ENCODE data around the gene MMEL1.

MMEL1 gene

DNA sequence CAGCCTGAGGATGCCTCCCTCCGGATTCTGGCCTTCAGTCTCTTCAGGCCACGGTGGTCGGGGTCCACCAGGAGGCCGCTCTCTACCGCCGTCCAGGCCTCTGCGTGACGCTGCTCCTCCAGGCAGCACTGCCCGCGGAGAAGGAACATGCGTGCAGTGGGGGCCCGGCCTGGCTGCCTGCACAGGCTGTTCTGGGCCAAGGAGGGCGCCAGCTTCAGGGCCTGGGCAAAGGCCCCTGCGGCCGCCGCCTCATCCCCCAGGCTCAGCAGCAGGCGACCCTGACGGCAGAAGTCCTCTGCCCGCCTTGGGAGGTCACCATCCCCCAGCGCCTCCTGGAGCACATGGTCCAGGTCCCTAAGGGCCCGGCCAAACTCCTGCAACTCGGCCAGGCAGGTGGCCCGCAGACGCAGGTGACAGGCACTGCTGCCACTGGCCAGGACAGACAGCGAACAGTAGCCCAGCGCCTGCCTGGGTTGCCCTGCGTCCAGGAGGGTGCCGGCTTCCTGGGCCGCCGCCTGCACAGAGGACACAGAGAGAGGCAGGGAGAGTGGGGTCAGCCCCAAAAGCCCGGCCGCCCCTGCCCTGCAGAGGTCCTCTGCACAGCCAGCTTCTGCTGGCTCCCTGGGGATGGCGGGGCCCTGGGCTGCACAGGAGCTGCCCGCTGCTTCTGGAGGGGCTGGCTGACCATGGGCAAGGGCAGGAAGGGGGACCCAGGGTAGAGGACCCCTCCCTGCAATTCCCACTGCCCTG is 8.7 kb upstream of the MMEL1 start:
- peaks cover 3 to 5% of the 10 kb centered on the region in 2 donors for H3K27me3 ChIP-seq (ENCODE audit: control insufficient read depth in 1 of 2, insufficient read depth in 2 of 2, low read length in 2 of 2)
- H3K9ac ChIP-seq (ENCODE audit: low read length), result peak overlapping the region; percentile 68
- no peaks in the 10 kb centered on the region for H3K9me3 ChIP-seq (ENCODE audit: low read length)
- H3K4me1 ChIP-seq (ENCODE audit: insufficient read depth, low read length), result peaks cover 8% of the 10 kb centered on the region
- no peaks in the 10 kb centered on the region for H3K36me3 ChIP-seq (ENCODE audit: insufficient read depth, low read length)
- H3K4me3 ChIP-seq (ENCODE audit: low read depth in 1 of 2, low read length in 2 of 2), result peak overlapping the region; percentile 73 to 75
- H3K27ac ChIP-seq (ENCODE audit: low read depth, low read length), result peak overlapping the region; percentile 48

GRCh38 chr1:2640626-2641025 is 7.8 kb upstream of the MMEL1 start:
- Histone ChIP-seq H3K27ac (ENCODE audit: low read depth, low read length) (no peak overlapping the region), H3K9ac (ENCODE audit: low read length) (no peak overlapping the region), H3K36me3 (ENCODE audit: insufficient read depth, low read length) (no peaks in the 10 kb centered on the region), H3K27me3 (ENCODE audit: control insufficient read depth in 1 of 2, insufficient read depth in 2 of 2, low read length in 2 of 2) (peaks cover 8 to 10% of the 10 kb centered on the region in 2 donors), H3K4me1 (ENCODE audit: insufficient read depth, low read length) (peaks cover 8% of the 10 kb centered on the region), H3K9me3 (ENCODE audit: low read length) (no peaks in the 10 kb centered on the region), H3K4me3 (ENCODE audit: low read depth in 1 of 2, low read length in 2 of 2) (no peak overlapping the region)

GRCh38 chr1:2639607-2640521 is 7.0 kb upstream of the MMEL1 start:
- peaks cover 14 to 16% of the 10 kb centered on the region in 2 donors for H3K27me3 ChIP-seq (ENCODE audit: control insufficient read depth in 1 of 2, insufficient read depth in 2 of 2, low read length in 2 of 2)
- no peak overlapping the region for H3K9ac ChIP-seq (ENCODE audit: low read length)
- H3K4me3 ChIP-seq (ENCODE audit: low read depth in 1 of 2, low read length in 2 of 2), result no peak overlapping the region
- H3K9me3 ChIP-seq (ENCODE audit: low read length), result no peaks in the 10 kb centered on the region
- H3K4me1 ChIP-seq (ENCODE audit: insufficient read depth, low read length), result peaks cover 8% of the 10 kb centered on the region
- H3K36me3 ChIP-seq (ENCODE audit: insufficient read depth, low read length), result no peaks in the 10 kb centered on the region
- no peak overlapping the region for H3K27ac ChIP-seq (ENCODE audit: low read depth, low read length)

GRCh38 chr1:2639203-2639602 is 6.4 kb upstream of the MMEL1 start:
- Histone ChIP-seq H3K9me3 (ENCODE audit: low read length) (no peaks in the 10 kb centered on the region), H3K27me3 (ENCODE audit: control insufficient read depth in 1 of 2, insufficient read depth in 2 of 2, low read length in 2 of 2) (peaks cover 14 to 19% of the 10 kb centered on the region in 2 donors), H3K9ac (ENCODE audit: low read length) (no peak overlapping the region), H3K36me3 (ENCODE audit: insufficient read depth, low read length) (no peaks in the 10 kb centered on the region), H3K4me3 (ENCODE audit: low read depth in 1 of 2, low read length in 2 of 2) (no peak overlapping the region), H3K27ac (ENCODE audit: low read depth, low read length) (no peak overlapping the region), H3K4me1 (ENCODE audit: insufficient read depth, low read length) (peaks cover 8% of the 10 kb centered on the region)

GRCh38 chr1:2638466-2639115 is 5.8 kb upstream of the MMEL1 start:
- peaks cover 8% of the 10 kb centered on the region for H3K4me1 ChIP-seq (ENCODE audit: insufficient read depth, low read length)
- no peaks in the 10 kb centered on the region for H3K9me3 ChIP-seq (ENCODE audit: low read length)
- no peaks in the 10 kb centered on the region for H3K36me3 ChIP-seq (ENCODE audit: insufficient read depth, low read length)
- H3K27ac ChIP-seq (ENCODE audit: low read depth, low read length), result no peak overlapping the region
- peaks cover 14 to 25% of the 10 kb centered on the region in 2 donors for H3K27me3 ChIP-seq (ENCODE audit: control insufficient read depth in 1 of 2, insufficient read depth in 2 of 2, low read length in 2 of 2)
- H3K9ac ChIP-seq (ENCODE audit: low read length), result no peak overlapping the region
- no peak overlapping the region for H3K4me3 ChIP-seq (ENCODE audit: low read depth in 1 of 2, low read length in 2 of 2)

- Histone ChIP-seq H3K4me3 (ENCODE audit: low read depth in 1 of 2, low read length in 2 of 2) (no peak overlapping the region), H3K27me3 (ENCODE audit: control insufficient read depth in 1 of 2, insufficient read depth in 2 of 2, low read length in 2 of 2) (peaks cover 16 to 35% of the 10 kb centered on the region in 2 donors), H3K27ac (ENCODE audit: low read depth, low read length) (no peak overlapping the region), H3K36me3 (ENCODE audit: insufficient read depth, low read length) (no peaks in the 10 kb centered on the region), H3K9me3 (ENCODE audit: low read length) (no peaks in the 10 kb centered on the region), H3K9ac (ENCODE audit: low read length) (no peak overlapping the region), H3K4me1 (ENCODE audit: insufficient read depth, low read length) (peaks cover 8% of the 10 kb centered on the region)
Observed at GRCh38 chr1:2637442-2638145, 4.8 kb upstream of the MMEL1 start.

GRCh38 chr1:2636733-2637132 is 3.9 kb upstream of the MMEL1 start:
- Histone ChIP-seq H3K27me3 (ENCODE audit: control insufficient read depth in 1 of 2, insufficient read depth in 2 of 2, low read length in 2 of 2) (peaks cover 18 to 43% of the 10 kb centered on the region in 2 donors), H3K27ac (ENCODE audit: low read depth, low read length) (no peak overlapping the region), H3K4me1 (ENCODE audit: insufficient read depth, low read length) (peaks cover 2% of the 10 kb centered on the region), H3K36me3 (ENCODE audit: insufficient read depth, low read length) (no peaks in the 10 kb centered on the region), H3K9ac (ENCODE audit: low read length) (no peak overlapping the region), H3K4me3 (ENCODE audit: low read depth in 1 of 2, low read length in 2 of 2) (no peak overlapping the region), H3K9me3 (ENCODE audit: low read length) (no peaks in the 10 kb centered on the region)

- Histone ChIP-seq H3K27me3 (ENCODE audit: control insufficient read depth in 1 of 2, insufficient read depth in 2 of 2, low read length in 2 of 2) (peaks cover 18 to 54% of the 10 kb centered on the region in 2 donors), H3K9me3 (ENCODE audit: low read length) (no peaks in the 10 kb centered on the region), H3K4me3 (ENCODE audit: low read depth in 1 of 2, low read length in 2 of 2) (no peak overlapping the region), H3K9ac (ENCODE audit: low read length) (no peak overlapping the region), H3K36me3 (ENCODE audit: insufficient read depth, low read length) (no peaks in the 10 kb centered on the region), H3K4me1 (ENCODE audit: insufficient read depth, low read length) (no peaks in the 10 kb centered on the region), H3K27ac (ENCODE audit: low read depth, low read length) (no peak overlapping the region)
Observed at GRCh38 chr1:2635361-2636010, 2.7 kb upstream of the MMEL1 start.

DNA sequence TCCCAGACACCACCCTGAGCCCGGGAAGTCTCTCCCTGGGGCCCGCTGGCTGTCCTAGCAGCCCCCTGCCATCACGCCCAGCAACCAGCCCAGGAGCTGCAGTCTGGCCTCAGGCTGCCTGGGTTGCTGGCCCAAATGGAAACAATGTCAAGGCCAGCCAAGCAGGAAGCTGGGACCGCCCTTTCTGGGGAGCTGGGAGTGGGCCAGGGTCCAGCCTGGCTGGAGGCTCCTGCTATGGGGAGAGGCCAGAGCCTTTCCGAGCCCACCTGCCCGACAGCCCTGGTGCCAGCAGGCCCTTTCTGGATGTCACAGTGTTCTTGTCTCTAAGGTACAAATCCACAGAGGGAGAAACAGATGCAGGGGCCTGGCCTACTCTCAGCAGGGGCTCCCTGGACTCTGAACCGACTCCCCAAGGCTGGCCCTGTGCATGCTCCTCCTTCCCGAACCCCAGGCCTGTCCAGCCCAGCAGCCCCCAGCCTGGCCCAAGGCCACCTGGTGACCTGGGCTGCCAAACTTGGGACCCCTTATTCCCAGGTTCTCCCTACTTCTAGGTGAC is 1.2 kb upstream of the MMEL1 start:
- Histone ChIP-seq H3K27me3 (ENCODE audit: control insufficient read depth in 1 of 2, insufficient read depth in 2 of 2, low read length in 2 of 2) (peaks cover 25 to 68% of the 10 kb centered on the region in 2 donors), H3K27ac (ENCODE audit: low read depth, low read length) (no peak overlapping the region), H3K9me3 (ENCODE audit: low read length) (no peaks in the 10 kb centered on the region), H3K36me3 (ENCODE audit: insufficient read depth, low read length) (no peaks in the 10 kb centered on the region), H3K4me1 (ENCODE audit: insufficient read depth, low read length) (no peaks in the 10 kb centered on the region), H3K4me3 (ENCODE audit: low read depth in 1 of 2, low read length in 2 of 2) (no peak overlapping the region), H3K9ac (ENCODE audit: low read length) (no peak overlapping the region)

DNA sequence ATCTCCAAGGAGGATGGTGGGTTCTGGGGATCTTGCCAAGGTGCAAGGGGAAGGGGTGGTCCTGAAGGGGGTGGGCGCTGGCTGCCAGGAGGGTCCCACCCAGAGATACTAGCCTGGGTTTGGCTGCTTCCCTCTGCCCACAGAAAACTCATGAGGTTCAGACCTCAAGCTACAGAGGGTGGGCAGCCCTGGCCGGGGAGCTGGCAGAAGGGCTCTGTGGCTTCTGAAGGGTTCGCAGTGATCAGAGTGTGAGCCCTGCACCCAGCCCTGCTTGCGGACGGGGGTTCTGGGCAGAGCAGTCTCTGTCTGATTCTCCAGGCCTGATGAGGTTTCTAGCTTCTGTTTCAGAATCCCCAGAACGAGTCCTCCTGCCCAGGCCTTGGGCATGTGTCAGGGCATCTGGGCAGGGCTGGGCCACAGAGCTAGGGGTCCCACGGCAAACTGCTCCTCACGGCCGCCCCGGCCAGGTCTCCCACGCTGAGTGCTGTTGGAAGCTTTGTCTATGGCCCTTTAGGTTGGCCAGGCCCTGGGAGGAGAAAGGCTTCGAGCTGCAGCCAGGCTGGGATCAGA is 635 bp upstream of the MMEL1 start:
- no peak overlapping the region for H3K9ac ChIP-seq (ENCODE audit: low read length)
- no peaks in the 10 kb centered on the region for H3K36me3 ChIP-seq (ENCODE audit: insufficient read depth, low read length)
- no peaks in the 10 kb centered on the region for H3K9me3 ChIP-seq (ENCODE audit: low read length)
- no peak overlapping the region for H3K4me3 ChIP-seq (ENCODE audit: low read depth in 1 of 2, low read length in 2 of 2)
- peaks cover 25 to 74% of the 10 kb centered on the region in 2 donors for H3K27me3 ChIP-seq (ENCODE audit: control insufficient read depth in 1 of 2, insufficient read depth in 2 of 2, low read length in 2 of 2)
- no peak overlapping the region for H3K27ac ChIP-seq (ENCODE audit: low read depth, low read length)
- H3K4me1 ChIP-seq (ENCODE audit: insufficient read depth, low read length), result no peaks in the 10 kb centered on the region
